Measurements from ENCODE around the gene EML4. TPM values are rescaled to one million over a fixed set of nuclear protein-coding genes. Genes with fewer than 3 reads are reported as not detected.
"Not testable (repeated sequence)": the region's sequence is repeated elsewhere in the genome, so short reads cannot be mapped to it uniquely, and the experiment has no call there.

Gene EML4
- total RNA-seq, 1 experiment from 2014 or later, result 68.2 TPM

DNA sequence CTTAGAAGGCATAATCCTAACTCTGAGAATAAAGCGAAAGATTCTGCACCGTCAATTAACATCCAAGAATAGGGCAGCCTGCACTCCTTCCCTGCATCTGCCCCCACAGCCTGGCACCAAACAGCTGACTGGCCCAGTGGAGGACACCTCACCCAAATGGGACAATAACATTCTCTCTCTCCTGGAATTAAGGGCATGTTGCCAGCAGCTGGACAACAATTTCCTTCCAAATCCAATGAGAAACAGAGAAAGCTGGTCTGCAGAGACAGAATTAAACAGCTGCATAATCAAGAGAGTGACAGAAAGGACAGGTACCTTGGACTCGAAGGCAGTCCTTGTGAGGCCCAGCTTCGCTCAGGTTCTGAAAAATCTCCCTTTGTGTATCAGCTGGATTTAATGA lies 176.8 kb downstream of the EML4 start:
- TF ChIP-seq CTCF (IDR thresholded peaks at IDR 0.05; ENCODE audit: unreplicated experiment), result no peak
- CTCF ChIA-PET, result no interaction called here
- H3K9me3 Mint-ChIP-seq (ENCODE audit: low read depth, unreplicated experiment), result no peaks in the 10 kb centered on the region
- intact Hi-C loops (cut with micrococcal nuclease; ENCODE audit: unreplicated experiment), result no loop called here
- BruUV-seq (replicated peaks), result no TSS peak
- no peaks in the 10 kb centered on the region for H3K27me3 Mint-ChIP-seq (ENCODE audit: unreplicated experiment)
- H3K4me3 Mint-ChIP-seq (ENCODE audit: low read depth, unreplicated experiment), result no peak overlapping the region
- H3K36me3 Mint-ChIP-seq (ENCODE audit: insufficient read depth, unreplicated experiment), result peaks cover 48% of the 10 kb centered on the region
- DNase-seq, result no peak
- H3K4me1 Mint-ChIP-seq (ENCODE audit: low read depth, unreplicated experiment), result peaks cover 18% of the 10 kb centered on the region
- H3K27ac Mint-ChIP-seq (ENCODE audit: unreplicated experiment), result no peak overlapping the region

- H3K9me3 Mint-ChIP-seq (ENCODE audit: low read depth, unreplicated experiment); H3K4me3 Mint-ChIP-seq (ENCODE audit: low read depth, unreplicated experiment); intact Hi-C loops (cut with micrococcal nuclease; ENCODE audit: unreplicated experiment); H3K27ac Mint-ChIP-seq (ENCODE audit: unreplicated experiment); DNase-seq; BruUV-seq (replicated peaks); H3K27me3 Mint-ChIP-seq (ENCODE audit: unreplicated experiment): not testable (repeated sequence)
- H3K4me1 Mint-ChIP-seq (ENCODE audit: low read depth, unreplicated experiment), result peaks cover 18% of the 10 kb centered on the region
- peaks cover 52% of the 10 kb centered on the region for H3K36me3 Mint-ChIP-seq (ENCODE audit: insufficient read depth, unreplicated experiment)
- CTCF ChIA-PET, result interaction anchor here (1.0 kb wide), 1 partner anchor 12 kb away, joined by 3 read pairs; no protein-coding TSS in a partner anchor
Observed at GRCh38 chr2:42346856-42347255, 177.7 kb downstream of the EML4 start.

- Mint-ChIP-seq H3K4me1 (ENCODE audit: low read depth, unreplicated experiment) (peaks cover 11% of the 10 kb centered on the region), H3K36me3 (ENCODE audit: insufficient read depth, unreplicated experiment) (peaks cover 45% of the 10 kb centered on the region)
- BruUV-seq (replicated peaks); H3K27me3 Mint-ChIP-seq (ENCODE audit: unreplicated experiment); intact Hi-C loops (cut with micrococcal nuclease; ENCODE audit: unreplicated experiment); DNase-seq; H3K27ac Mint-ChIP-seq (ENCODE audit: unreplicated experiment); H3K9me3 Mint-ChIP-seq (ENCODE audit: low read depth, unreplicated experiment); H3K4me3 Mint-ChIP-seq (ENCODE audit: low read depth, unreplicated experiment): not testable (repeated sequence)
- CTCF ChIA-PET, result interaction anchor here (1.0 kb wide), 1 partner anchor 11 kb away, joined by 3 read pairs; no protein-coding TSS in a partner anchor
Observed at GRCh38 chr2:42347518-42347917, 178.4 kb downstream of the EML4 start.

DNA sequence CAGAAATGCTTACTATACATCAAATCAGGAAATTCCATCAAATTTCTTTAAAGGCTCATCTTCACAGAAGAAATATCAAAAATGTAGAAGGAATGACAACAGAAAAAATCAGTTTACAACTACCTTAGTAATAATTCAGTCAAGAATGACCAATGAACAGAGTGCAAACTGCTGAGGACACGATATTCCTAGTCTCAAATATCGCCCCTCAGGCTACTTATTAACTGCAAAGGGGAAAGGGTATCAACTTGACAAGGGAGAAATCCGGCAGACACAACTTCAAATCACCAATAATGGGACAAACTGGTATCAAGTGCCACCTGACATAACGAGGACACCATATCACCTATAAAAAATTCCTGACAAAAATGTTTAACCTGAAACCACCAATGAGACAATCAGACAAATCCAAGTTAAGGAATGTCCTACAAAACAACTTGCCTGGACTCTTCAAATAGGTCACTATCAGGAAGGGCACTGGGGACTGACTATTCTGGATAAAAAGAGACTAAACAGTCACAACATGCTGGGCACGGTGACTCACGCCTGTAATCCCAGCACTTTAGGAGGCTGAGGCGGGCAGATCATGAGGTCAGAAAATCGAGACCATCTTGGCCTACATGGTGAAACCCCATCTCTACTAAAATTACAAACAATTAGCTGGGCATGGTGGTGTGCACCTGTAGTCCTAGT lies 179.1 kb downstream of the EML4 start:
- no TSS peak for BruUV-seq (replicated peaks)
- intact Hi-C loops (cut with micrococcal nuclease; ENCODE audit: unreplicated experiment), result no loop called here
- H3K4me1 Mint-ChIP-seq (ENCODE audit: low read depth, unreplicated experiment), result peaks cover 4% of the 10 kb centered on the region

DNA sequence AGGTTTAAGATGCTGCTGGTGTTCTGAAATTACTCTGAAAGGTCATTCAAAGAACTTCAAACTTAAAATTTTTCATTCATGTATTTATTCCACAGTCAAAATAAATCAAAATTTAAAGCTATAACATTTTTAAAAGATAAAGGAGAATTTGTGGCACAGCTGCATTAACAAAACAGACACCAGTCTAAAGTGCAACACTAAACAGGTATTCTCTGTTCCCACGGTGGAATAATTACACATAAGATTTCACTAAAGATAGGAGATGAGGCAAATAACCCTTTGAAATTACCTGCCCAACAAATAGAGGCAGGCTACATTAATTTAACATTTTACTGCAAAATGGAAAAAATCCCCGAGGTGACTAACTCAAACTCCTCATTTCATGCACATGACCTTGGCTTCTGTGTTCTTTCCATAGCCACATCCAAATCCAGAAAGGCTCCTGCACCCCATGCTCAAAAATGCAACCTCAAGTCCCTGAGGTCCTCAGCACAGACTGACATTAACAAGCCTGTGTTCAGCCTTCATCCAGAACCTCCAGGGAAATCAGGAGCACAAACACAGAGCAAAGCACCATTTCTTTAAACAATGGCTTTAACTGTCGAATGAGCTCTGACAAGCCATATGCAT lies 181.4 kb downstream of the EML4 start:
- no peak for DNase-seq
- H3K27ac Mint-ChIP-seq (ENCODE audit: unreplicated experiment), result no peak overlapping the region
- no peak overlapping the region for H3K4me3 Mint-ChIP-seq (ENCODE audit: low read depth, unreplicated experiment)
- H3K27me3 Mint-ChIP-seq (ENCODE audit: unreplicated experiment), result no peaks in the 10 kb centered on the region
- intact Hi-C loops (cut with micrococcal nuclease; ENCODE audit: unreplicated experiment), result no loop called here
- peaks cover 25% of the 10 kb centered on the region for H3K36me3 Mint-ChIP-seq (ENCODE audit: insufficient read depth, unreplicated experiment)
- H3K4me1 Mint-ChIP-seq (ENCODE audit: low read depth, unreplicated experiment), result no peaks in the 10 kb centered on the region
- no peaks in the 10 kb centered on the region for H3K9me3 Mint-ChIP-seq (ENCODE audit: low read depth, unreplicated experiment)
- TF ChIP-seq CTCF (IDR thresholded peaks at IDR 0.05; ENCODE audit: unreplicated experiment), result no peak
- CTCF ChIA-PET, result no interaction called here
- BruUV-seq (replicated peaks), result TSS peak; percentile 58

More for the DNA sequence above, 179.1 kb downstream of the EML4 start:
- Mint-ChIP-seq H3K27me3 (ENCODE audit: unreplicated experiment) (no peaks in the 10 kb centered on the region), H3K36me3 (ENCODE audit: insufficient read depth, unreplicated experiment) (peaks cover 42% of the 10 kb centered on the region), H3K4me3 (ENCODE audit: low read depth, unreplicated experiment) (no peak overlapping the region), H3K9me3 (ENCODE audit: low read depth, unreplicated experiment) (no peaks in the 10 kb centered on the region), H3K27ac (ENCODE audit: unreplicated experiment) (no peak overlapping the region)
- CTCF ChIA-PET, result no interaction called here
- no peak for DNase-seq
- no peak for TF ChIP-seq CTCF (IDR thresholded peaks at IDR 0.05; ENCODE audit: unreplicated experiment)

All from Calu3 (cell line).